Measurements from ENCODE around the gene RASD2. TPM values are rescaled to one million over a fixed set of nuclear protein-coding genes. Genes with fewer than 3 reads are reported as not detected.

Gene RASD2
- total RNA-seq, 1 donor from 2014 or later = 0.16 TPM

DNA sequence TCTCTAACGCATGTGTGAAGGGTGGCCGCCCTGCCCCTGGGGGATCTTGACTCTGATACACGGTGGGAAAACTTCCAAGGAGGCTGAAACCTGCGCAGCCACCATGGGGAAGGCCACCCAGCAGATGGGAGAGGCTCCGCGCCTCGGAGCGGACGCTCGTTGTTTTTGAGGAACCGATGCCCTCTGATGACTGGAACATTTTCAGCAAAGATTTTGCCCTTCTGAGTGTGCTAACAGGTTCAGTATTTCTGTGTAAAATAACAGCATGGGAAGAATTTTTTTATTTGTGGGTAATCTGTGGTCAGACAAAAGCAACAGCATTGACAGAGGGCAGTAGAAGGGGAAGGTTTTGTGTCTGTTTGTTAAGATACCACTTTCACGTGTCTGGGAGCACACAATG, 59.8 kb downstream of the RASD2 start:
- no peak overlapping the region for H2AFZ ChIP-seq (ENCODE audit: low read depth, low read length)
- no peak overlapping the region for H3K4me2 ChIP-seq (ENCODE audit: low read length)
- H3K27ac ChIP-seq (ENCODE audit: low read depth, low read length) = no peak overlapping the region
- H3K27me3 ChIP-seq (ENCODE audit: insufficient read depth, low read length) = no peaks in the 10 kb centered on the region
- H3K4me1 ChIP-seq (ENCODE audit: insufficient read depth, low read length) = peaks cover 18% of the 10 kb centered on the region
- DNase-seq (ENCODE audit: low read depth) (no peak), FAIRE-seq (no peak)
- H3K9me3 ChIP-seq (ENCODE audit: insufficient read depth, low read depth, low read length) = no peaks in the 10 kb centered on the region
- Mint-ChIP-seq H3K4me1 (ENCODE audit: low read depth, unreplicated experiment) (peaks cover 13% of the 10 kb centered on the region), H3K4me3 (ENCODE audit: unreplicated experiment) (no peak overlapping the region), H3K27me3 (ENCODE audit: low read depth, unreplicated experiment) (peaks cover 11% of the 10 kb centered on the region), H3K27ac (ENCODE audit: unreplicated experiment) (no peak overlapping the region), H3K9me3 (ENCODE audit: unreplicated experiment) (no peaks in the 10 kb centered on the region), H3K36me3 (ENCODE audit: low read depth, unreplicated experiment) (no peaks in the 10 kb centered on the region)
- H3K4me3 ChIP-seq (ENCODE audit: insufficient read depth, low read depth, low read length) = no peak overlapping the region
- TF ChIP-seq EZH2 (IDR thresholded peaks at IDR 0.05; ENCODE audit: insufficient read depth, low read length) = no peak
- no peak for TF ChIP-seq CTCF (IDR thresholded peaks at IDR 0.05; ENCODE audit: insufficient read depth, low read depth, low read length)
- no peak overlapping the region for H3K9ac ChIP-seq (ENCODE audit: low read length)
- no peaks in the 10 kb centered on the region for H3K79me2 ChIP-seq (ENCODE audit: insufficient read depth, low read length)
- no peaks in the 10 kb centered on the region for H3K36me3 ChIP-seq (ENCODE audit: insufficient read depth, low read length)
- no peaks in the 10 kb centered on the region for H4K20me1 ChIP-seq (ENCODE audit: insufficient read depth, low read length)

- Mint-ChIP-seq H3K27ac (ENCODE audit: unreplicated experiment) (no peak overlapping the region), H3K4me3 (ENCODE audit: unreplicated experiment) (no peak overlapping the region), H3K27me3 (ENCODE audit: low read depth, unreplicated experiment) (peaks cover 9% of the 10 kb centered on the region), H3K9me3 (ENCODE audit: unreplicated experiment) (no peaks in the 10 kb centered on the region), H3K36me3 (ENCODE audit: low read depth, unreplicated experiment) (no peaks in the 10 kb centered on the region), H3K4me1 (ENCODE audit: low read depth, unreplicated experiment) (peaks cover 13% of the 10 kb centered on the region)
- Histone ChIP-seq H3K4me3 (ENCODE audit: insufficient read depth, low read depth, low read length) (no peak overlapping the region), H3K27ac (ENCODE audit: low read depth, low read length) (no peak overlapping the region), H3K27me3 (ENCODE audit: insufficient read depth, low read length) (no peaks in the 10 kb centered on the region), H4K20me1 (ENCODE audit: insufficient read depth, low read length) (no peaks in the 10 kb centered on the region), H3K4me2 (ENCODE audit: low read length) (no peak overlapping the region), H3K79me2 (ENCODE audit: insufficient read depth, low read length) (no peaks in the 10 kb centered on the region), H3K9ac (ENCODE audit: low read length) (no peak overlapping the region), H2AFZ (ENCODE audit: low read depth, low read length) (no peak overlapping the region), H3K4me1 (ENCODE audit: insufficient read depth, low read length) (peaks cover 18% of the 10 kb centered on the region), H3K9me3 (ENCODE audit: insufficient read depth, low read depth, low read length) (no peaks in the 10 kb centered on the region), H3K36me3 (ENCODE audit: insufficient read depth, low read length) (no peaks in the 10 kb centered on the region)
- no peak for DNase-seq (ENCODE audit: low read depth)
- FAIRE-seq = no peak
- no peak for TF ChIP-seq CTCF (IDR thresholded peaks at IDR 0.05; ENCODE audit: insufficient read depth, low read depth, low read length)
- no peak for TF ChIP-seq EZH2 (IDR thresholded peaks at IDR 0.05; ENCODE audit: insufficient read depth, low read length)
Measured at GRCh38 chr22:35601013-35601580, 60.5 kb downstream of the RASD2 start.

- no peak overlapping the region for H3K9ac ChIP-seq (ENCODE audit: low read length)
- H3K79me2 ChIP-seq (ENCODE audit: insufficient read depth, low read length) = no peaks in the 10 kb centered on the region
- no peak overlapping the region for H3K27ac ChIP-seq (ENCODE audit: low read depth, low read length)
- no peaks in the 10 kb centered on the region for H3K9me3 ChIP-seq (ENCODE audit: insufficient read depth, low read depth, low read length)
- H3K4me1 ChIP-seq (ENCODE audit: insufficient read depth, low read length) = peaks cover 18% of the 10 kb centered on the region
- Mint-ChIP-seq H3K27me3 (ENCODE audit: low read depth, unreplicated experiment) (peaks cover 14% of the 10 kb centered on the region), H3K4me1 (ENCODE audit: low read depth, unreplicated experiment) (peaks cover 13% of the 10 kb centered on the region), H3K27ac (ENCODE audit: unreplicated experiment) (no peak overlapping the region), H3K4me3 (ENCODE audit: unreplicated experiment) (no peak overlapping the region), H3K36me3 (ENCODE audit: low read depth, unreplicated experiment) (no peaks in the 10 kb centered on the region), H3K9me3 (ENCODE audit: unreplicated experiment) (no peaks in the 10 kb centered on the region)
- FAIRE-seq (no peak), DNase-seq (ENCODE audit: low read depth) (peak; percentile 71)
- H3K4me3 ChIP-seq (ENCODE audit: insufficient read depth, low read depth, low read length) = no peak overlapping the region
- H3K4me2 ChIP-seq (ENCODE audit: low read length) = no peak overlapping the region
- no peaks in the 10 kb centered on the region for H3K27me3 ChIP-seq (ENCODE audit: insufficient read depth, low read length)
- no peak overlapping the region for H2AFZ ChIP-seq (ENCODE audit: low read depth, low read length)
- TF ChIP-seq EZH2 (IDR thresholded peaks at IDR 0.05; ENCODE audit: insufficient read depth, low read length) = no peak
- no peak for TF ChIP-seq CTCF (IDR thresholded peaks at IDR 0.05; ENCODE audit: insufficient read depth, low read depth, low read length)
- no peaks in the 10 kb centered on the region for H4K20me1 ChIP-seq (ENCODE audit: insufficient read depth, low read length)
- H3K36me3 ChIP-seq (ENCODE audit: insufficient read depth, low read length) = no peaks in the 10 kb centered on the region
Measured at GRCh38 chr22:35601743-35602615, 61.3 kb downstream of the RASD2 start.

Data from astrocyte (in vitro differentiated cells and primary cell).